ENCODE data around the gene RIPK3. TPM values are rescaled to one million over a fixed set of nuclear protein-coding genes. Genes with fewer than 3 reads are reported as not detected.

RIPK3 gene

DNA sequence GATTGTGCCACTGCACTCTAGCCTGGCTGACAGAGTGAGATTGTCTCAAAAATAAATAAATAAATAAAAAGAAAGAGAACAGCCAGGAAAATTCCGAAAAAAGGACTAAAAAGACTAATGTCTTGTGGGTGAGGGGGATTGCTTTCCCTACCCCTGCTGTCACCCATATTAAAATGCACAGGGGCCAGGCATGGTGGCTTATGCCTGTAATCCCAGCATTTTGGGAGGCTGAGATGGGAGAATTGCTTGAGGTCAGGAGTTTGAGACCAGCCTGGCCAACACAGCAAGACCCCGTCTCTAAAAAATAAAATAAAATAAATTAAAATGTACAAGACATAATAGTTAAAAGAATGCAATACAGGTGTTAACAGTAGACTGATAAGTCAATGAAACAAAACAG lies 46.3 kb downstream of the RIPK3 start:
- Histone ChIP-seq H3K36me3 (ENCODE audit: insufficient read depth, low read length) (peaks cover 37% of the 10 kb centered on the region), H3K4me3 (ENCODE audit: low read length) (no peak overlapping the region), H3K9me3 (replicated peaks; ENCODE audit: low read length) (no peaks in the 10 kb centered on the region), H3K9ac (ENCODE audit: low read depth, low read length) (no peak overlapping the region), H3K4me1 (ENCODE audit: control insufficient read depth, insufficient read depth, low read length) (peaks cover 6% of the 10 kb centered on the region), H3K4me2 (ENCODE audit: low read length) (no peak overlapping the region), H3K27me3 (ENCODE audit: control insufficient read depth, insufficient read depth, low read length) (no peaks in the 10 kb centered on the region)

DNA sequence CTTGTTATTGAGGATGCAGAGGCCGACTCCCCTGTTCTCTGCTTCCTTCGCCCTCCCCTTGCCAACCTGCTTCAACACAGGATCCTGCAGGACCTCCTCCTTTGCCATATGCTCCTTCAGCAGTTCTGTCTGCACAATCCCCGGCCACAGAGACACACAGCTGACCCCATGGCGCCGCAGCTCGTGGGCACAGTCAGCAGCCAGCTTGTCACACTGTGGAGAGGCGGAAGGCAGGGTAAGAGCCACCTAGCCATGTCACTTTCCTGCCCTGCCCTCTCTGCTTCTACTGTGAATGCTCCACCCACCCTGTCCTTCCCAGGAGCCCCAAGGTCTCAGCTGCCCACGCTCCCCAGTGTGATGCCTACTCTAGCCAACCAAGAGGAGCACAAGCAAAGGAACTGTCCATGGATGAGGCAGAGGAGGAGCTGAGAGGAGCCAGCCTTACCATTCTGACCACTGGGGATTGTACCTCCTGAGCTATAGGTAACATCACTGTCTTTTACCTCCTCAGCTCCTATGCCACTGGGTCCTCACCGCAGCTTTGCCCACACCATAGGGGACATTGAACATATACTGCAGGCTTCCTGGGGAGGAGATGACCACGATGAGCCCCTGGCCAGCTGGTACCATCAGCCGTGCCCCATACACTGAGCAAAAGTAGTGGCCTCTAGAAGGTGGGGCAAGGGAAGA lies 47.5 kb downstream of the RIPK3 start:
- Histone ChIP-seq H3K4me3 (ENCODE audit: low read length) (no peak overlapping the region), H3K9ac (ENCODE audit: low read depth, low read length) (no peak overlapping the region), H3K4me2 (ENCODE audit: low read length) (no peak overlapping the region), H3K4me1 (ENCODE audit: control insufficient read depth, insufficient read depth, low read length) (peaks cover 5% of the 10 kb centered on the region), H3K9me3 (replicated peaks; ENCODE audit: low read length) (no peaks in the 10 kb centered on the region), H3K36me3 (ENCODE audit: insufficient read depth, low read length) (peaks cover 37% of the 10 kb centered on the region), H3K27me3 (ENCODE audit: control insufficient read depth, insufficient read depth, low read length) (no peaks in the 10 kb centered on the region)

DNA sequence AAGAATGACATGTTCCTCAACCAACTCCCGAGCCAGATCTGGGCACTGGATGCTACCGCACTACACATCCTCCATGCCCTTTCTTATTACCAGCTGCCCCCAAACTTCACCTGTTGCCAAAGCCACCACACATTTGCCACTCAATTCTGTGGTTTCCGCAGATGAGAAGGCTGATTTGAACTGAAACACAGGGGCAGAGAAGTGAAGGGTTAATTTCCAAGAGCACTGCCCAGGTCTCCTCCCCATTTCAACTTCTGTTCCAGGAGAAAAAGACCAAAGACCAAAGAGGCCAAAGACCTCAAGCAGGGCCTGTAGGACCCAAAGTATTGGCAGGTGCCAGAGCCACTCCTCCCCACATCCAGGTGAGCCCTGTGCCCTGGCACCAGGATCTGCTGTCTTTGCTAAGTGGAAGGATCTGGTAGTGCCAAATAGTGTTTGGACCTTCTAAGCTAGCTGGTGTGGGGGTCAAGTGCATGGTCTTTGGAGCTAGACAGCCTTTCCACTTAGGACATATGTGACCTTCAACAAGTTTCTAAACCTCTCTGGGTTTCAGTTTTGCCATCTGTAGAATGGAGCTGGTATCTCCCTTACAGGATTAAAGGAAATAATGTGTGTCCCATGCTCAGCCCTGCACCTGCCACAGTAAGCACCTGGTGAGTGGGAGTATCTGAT lies 48.2 kb downstream of the RIPK3 start:
- Histone ChIP-seq H3K4me2 (ENCODE audit: low read length) (no peak overlapping the region), H3K36me3 (ENCODE audit: insufficient read depth, low read length) (peaks cover 36% of the 10 kb centered on the region), H3K27me3 (ENCODE audit: control insufficient read depth, insufficient read depth, low read length) (no peaks in the 10 kb centered on the region)

DNA sequence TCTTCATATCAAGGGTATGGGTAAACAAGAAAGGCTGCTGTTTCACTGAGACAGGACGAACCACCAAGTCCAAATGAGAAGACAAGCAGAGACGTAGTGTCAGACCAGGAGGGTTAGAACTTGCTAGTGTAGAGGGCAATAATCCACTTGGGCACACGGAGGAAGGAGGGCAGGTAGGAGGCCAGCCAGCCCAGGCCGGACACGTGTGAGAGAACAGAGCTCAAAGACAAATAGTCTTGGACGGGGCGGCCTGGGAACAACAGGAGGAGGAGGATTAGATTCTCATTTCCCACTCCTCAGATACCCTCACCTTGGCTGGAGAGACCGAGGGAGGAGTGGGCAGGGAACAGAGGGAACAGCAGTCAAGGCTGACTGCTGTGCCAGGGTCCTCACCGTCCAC lies 49.0 kb downstream of the RIPK3 start:
- Histone ChIP-seq H3K4me2 (ENCODE audit: low read length) (no peak overlapping the region), H3K4me1 (ENCODE audit: control insufficient read depth, insufficient read depth, low read length) (no peaks in the 10 kb centered on the region), H3K4me3 (ENCODE audit: low read length) (no peak overlapping the region), H3K36me3 (ENCODE audit: insufficient read depth, low read length) (peaks cover 28% of the 10 kb centered on the region), H3K27me3 (ENCODE audit: control insufficient read depth, insufficient read depth, low read length) (no peaks in the 10 kb centered on the region), H3K9ac (ENCODE audit: low read depth, low read length) (no peak overlapping the region), H3K9me3 (replicated peaks; ENCODE audit: low read length) (no peaks in the 10 kb centered on the region)

More for the DNA sequence above, 48.2 kb downstream of the RIPK3 start:
- Histone ChIP-seq H3K9me3 (replicated peaks; ENCODE audit: low read length) (no peaks in the 10 kb centered on the region), H3K4me3 (ENCODE audit: low read length) (no peak overlapping the region), H3K9ac (ENCODE audit: low read depth, low read length) (no peak overlapping the region), H3K4me1 (ENCODE audit: control insufficient read depth, insufficient read depth, low read length) (peaks cover 3% of the 10 kb centered on the region)

DNA sequence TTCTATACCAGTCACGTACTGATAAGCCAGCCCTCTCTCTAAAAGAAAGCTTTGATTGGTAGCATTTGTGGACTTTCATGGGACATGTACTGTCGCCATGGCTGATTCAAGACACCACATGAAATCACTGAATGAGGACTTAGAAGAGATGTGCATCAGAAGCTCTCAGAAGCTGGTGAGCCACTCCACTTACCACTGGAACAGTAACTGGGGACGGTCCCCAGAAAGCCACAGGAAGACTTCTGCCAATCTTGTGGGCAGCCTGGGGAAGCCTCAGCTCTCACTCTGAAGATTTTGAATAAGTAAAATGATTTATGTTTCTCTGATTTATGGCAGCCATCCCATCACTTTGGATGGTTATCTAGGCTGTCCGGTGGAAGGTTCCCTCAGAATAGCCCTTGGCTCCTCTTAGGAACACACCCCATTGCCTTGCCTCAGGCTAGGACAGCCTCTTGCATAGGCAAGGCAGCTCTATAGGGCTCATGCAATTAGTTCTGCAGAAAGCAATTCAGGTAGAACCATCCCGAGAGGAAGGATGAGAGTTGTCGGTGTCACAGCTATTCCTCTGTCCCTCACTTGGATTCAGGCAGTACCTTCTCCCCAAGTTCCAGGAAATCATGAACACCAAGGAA lies 50.0 kb downstream of the RIPK3 start:
- Histone ChIP-seq H3K27me3 (ENCODE audit: control insufficient read depth, insufficient read depth, low read length) (no peaks in the 10 kb centered on the region), H3K4me2 (ENCODE audit: low read length) (no peak overlapping the region), H3K4me3 (ENCODE audit: low read length) (no peak overlapping the region), H3K36me3 (ENCODE audit: insufficient read depth, low read length) (peaks cover 25% of the 10 kb centered on the region), H3K9ac (ENCODE audit: low read depth, low read length) (no peak overlapping the region), H3K4me1 (ENCODE audit: control insufficient read depth, insufficient read depth, low read length) (no peaks in the 10 kb centered on the region), H3K9me3 (replicated peaks; ENCODE audit: low read length) (no peaks in the 10 kb centered on the region)

DNA sequence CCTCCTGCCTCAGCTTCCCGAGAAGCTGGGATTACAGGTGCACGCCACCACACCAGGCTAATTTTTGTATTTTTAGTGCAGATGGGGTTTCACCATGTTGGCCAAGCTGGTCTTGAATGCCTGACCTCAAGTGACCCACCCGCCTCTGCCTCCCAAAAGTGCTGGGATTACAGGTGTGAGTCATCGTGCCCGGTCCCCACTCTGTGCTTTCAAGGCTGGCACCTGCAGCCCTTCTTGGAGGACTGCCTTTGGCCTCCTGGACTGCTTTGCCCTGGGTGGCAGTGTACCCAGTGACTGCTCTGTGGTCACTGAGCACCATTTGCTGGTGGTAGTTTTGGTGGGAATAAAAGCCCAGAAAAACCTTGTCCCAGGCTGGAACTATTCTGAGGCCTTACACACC lies 52.8 kb downstream of the RIPK3 start:
- no peak overlapping the region for H3K4me2 ChIP-seq (ENCODE audit: low read length)
- H3K9me3 ChIP-seq (replicated peaks; ENCODE audit: low read length), result no peaks in the 10 kb centered on the region
- H3K4me3 ChIP-seq (ENCODE audit: low read length), result no peak overlapping the region
- peaks cover 18% of the 10 kb centered on the region for H3K36me3 ChIP-seq (ENCODE audit: insufficient read depth, low read length)
- no peak overlapping the region for H3K9ac ChIP-seq (ENCODE audit: low read depth, low read length)
- no peaks in the 10 kb centered on the region for H3K4me1 ChIP-seq (ENCODE audit: control insufficient read depth, insufficient read depth, low read length)
- no peaks in the 10 kb centered on the region for H3K27me3 ChIP-seq (ENCODE audit: control insufficient read depth, insufficient read depth, low read length)

Small RNAs within 50 kb of the gene (small RNA-seq; reads per million reads assigned to genes)
- not detected for gene RF00026
